ENCODE data around the gene NCOR1.

The NCOR1 gene

GRCh38 chr17:16141685-16142084 lies 73.6 kb downstream of the NCOR1 start:
- H3K27ac Mint-ChIP-seq, result peak overlapping the region; percentile 57 to 77 (median 69)
- TF ChIP-seq CTCF (IDR thresholded peaks at IDR 0.05; ENCODE audit: unreplicated experiment in 3 of 3), result no peak
- H3K36me3 Mint-ChIP-seq (ENCODE audit: low read depth), result peaks cover 56% of the 10 kb centered on the region
- H3K27me3 Mint-ChIP-seq (ENCODE audit: low read depth), result no peaks in the 10 kb centered on the region
- H3K4me3 Mint-ChIP-seq, result peak overlapping the region in 1 of 3 experiments; percentile 8
- H3K4me1 Mint-ChIP-seq, result no peaks in the 10 kb centered on the region
- H3K9me3 Mint-ChIP-seq, result no peaks in the 10 kb centered on the region

GRCh38 chr17:16140854-16141253 lies 74.5 kb downstream of the NCOR1 start:
- no peaks in the 10 kb centered on the region for H3K27me3 Mint-ChIP-seq (ENCODE audit: low read depth)

GRCh38 chr17:16135461-16135860 lies 79.9 kb downstream of the NCOR1 start:
- H3K27ac Mint-ChIP-seq, result no peak overlapping the region
- H3K27me3 Mint-ChIP-seq (ENCODE audit: low read depth), result no peaks in the 10 kb centered on the region
- no peak overlapping the region for H3K4me3 Mint-ChIP-seq
- no peak for TF ChIP-seq CTCF (IDR thresholded peaks at IDR 0.05; ENCODE audit: unreplicated experiment in 3 of 3)
- H3K9me3 Mint-ChIP-seq, result no peaks in the 10 kb centered on the region
- H3K36me3 Mint-ChIP-seq (ENCODE audit: low read depth), result peaks cover 42% of the 10 kb centered on the region
- H3K4me1 Mint-ChIP-seq, result no peaks in the 10 kb centered on the region

More at GRCh38 chr17:16140854-16141253, 74.5 kb downstream of the NCOR1 start:
- Mint-ChIP-seq H3K9me3 (no peaks in the 10 kb centered on the region), H3K4me1 (no peaks in the 10 kb centered on the region), H3K27ac (peak overlapping the region in 2 of 3 experiments; percentile 25 to 69), H3K4me3 (no peak overlapping the region), H3K36me3 (ENCODE audit: low read depth) (peaks cover 50% of the 10 kb centered on the region)
- TF ChIP-seq CTCF (IDR thresholded peaks at IDR 0.05; ENCODE audit: unreplicated experiment in 3 of 3), result no peak

GRCh38 chr17:16131593-16131992 lies 83.7 kb downstream of the NCOR1 start:
- Mint-ChIP-seq H3K27me3 (ENCODE audit: low read depth) (no peaks in the 10 kb centered on the region), H3K9me3 (no peaks in the 10 kb centered on the region), H3K36me3 (ENCODE audit: low read depth) (peaks cover 46% of the 10 kb centered on the region), H3K27ac (no peak overlapping the region), H3K4me3 (no peak overlapping the region), H3K4me1 (peaks cover 5% of the 10 kb centered on the region)
- no peak for TF ChIP-seq CTCF (IDR thresholded peaks at IDR 0.05; ENCODE audit: unreplicated experiment in 3 of 3)

- peak overlapping the region in 2 of 3 experiments; percentile 9 to 63 for H3K27ac Mint-ChIP-seq
- no peak for TF ChIP-seq CTCF (IDR thresholded peaks at IDR 0.05; ENCODE audit: unreplicated experiment in 3 of 3)
- H3K4me3 Mint-ChIP-seq, result no peak overlapping the region
- H3K4me1 Mint-ChIP-seq, result peaks cover 5% of the 10 kb centered on the region
- H3K9me3 Mint-ChIP-seq, result no peaks in the 10 kb centered on the region
- peaks cover 43% of the 10 kb centered on the region for H3K36me3 Mint-ChIP-seq (ENCODE audit: low read depth)
- no peaks in the 10 kb centered on the region for H3K27me3 Mint-ChIP-seq (ENCODE audit: low read depth)
Observed at GRCh38 chr17:16129441-16130205, 85.7 kb downstream of the NCOR1 start.

- Mint-ChIP-seq H3K27me3 (ENCODE audit: low read depth) (no peaks in the 10 kb centered on the region), H3K4me3 (no peak overlapping the region), H3K4me1 (no peaks in the 10 kb centered on the region), H3K9me3 (no peaks in the 10 kb centered on the region), H3K27ac (no peak overlapping the region), H3K36me3 (ENCODE audit: low read depth) (peaks cover 55% of the 10 kb centered on the region)
- no peak for TF ChIP-seq CTCF (IDR thresholded peaks at IDR 0.05; ENCODE audit: unreplicated experiment in 3 of 3)
Observed at GRCh38 chr17:16123531-16123930, 91.8 kb downstream of the NCOR1 start.
